Measurements from ENCODE around the gene BIRC7.

The BIRC7 gene

DNA sequence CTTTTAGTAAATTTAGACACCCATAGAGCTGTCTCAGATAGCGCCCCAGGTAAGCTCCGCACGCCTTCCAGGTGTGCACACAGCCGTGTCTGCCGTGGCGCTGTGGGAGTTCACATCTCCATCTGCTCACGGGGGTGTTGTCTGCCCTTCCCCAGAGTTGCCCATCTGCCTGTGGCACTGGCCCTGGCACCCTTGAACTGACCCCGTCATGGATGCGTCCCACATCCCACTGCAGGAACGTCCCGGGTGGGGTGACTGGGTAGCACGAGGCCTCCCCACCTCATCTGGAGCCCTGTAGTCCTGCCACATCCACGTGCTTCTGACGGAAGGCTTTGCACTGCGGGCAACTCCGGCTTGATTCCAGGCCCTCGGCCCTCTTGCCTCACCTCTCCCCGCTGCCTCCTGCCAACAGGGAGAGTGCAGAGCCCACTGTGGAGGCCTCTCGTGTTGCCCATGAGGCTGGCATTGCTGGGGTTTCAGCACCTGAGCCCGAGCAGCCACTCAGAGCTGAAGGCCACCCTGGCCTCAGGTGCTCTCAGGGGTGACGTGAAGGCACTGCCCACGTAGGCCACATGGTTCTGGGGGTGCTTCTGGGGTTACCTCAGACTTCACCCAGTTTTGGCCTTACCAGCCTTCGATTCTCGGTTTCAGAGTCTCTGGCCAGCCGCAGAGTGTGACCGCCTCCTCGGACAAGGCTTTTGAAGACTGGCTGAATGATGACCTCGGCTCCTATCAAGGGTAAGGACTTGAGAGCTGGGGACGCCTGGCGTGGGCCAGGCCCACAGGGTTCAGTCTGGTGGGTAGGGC is 42.0 kb downstream of the BIRC7 start:
- no peak overlapping the region for H3K4me3 ChIP-seq (ENCODE audit: low read length)
- TF ChIP-seq ZNF274 (IDR thresholded peaks at IDR 0.05; ENCODE audit: low read depth, low read length) = no peak

GRCh38 chr20:63278661-63279060 is 43.0 kb downstream of the BIRC7 start:
- no peak for TF ChIP-seq ZNF274 (IDR thresholded peaks at IDR 0.05; ENCODE audit: low read depth, low read length)
- no peak overlapping the region for H3K4me3 ChIP-seq (ENCODE audit: low read length)

- H3K4me3 ChIP-seq (ENCODE audit: low read length) = no peak overlapping the region
- no peak for TF ChIP-seq ZNF274 (IDR thresholded peaks at IDR 0.05; ENCODE audit: low read depth, low read length)
These were observed 44.2 kb downstream of the BIRC7 start for GRCh38 chr20:63279931-63280330.

GRCh38 chr20:63280371-63280770 is 44.7 kb downstream of the BIRC7 start:
- H3K4me3 ChIP-seq (ENCODE audit: low read length) = no peak overlapping the region
- no peak for TF ChIP-seq ZNF274 (IDR thresholded peaks at IDR 0.05; ENCODE audit: low read depth, low read length)

DNA sequence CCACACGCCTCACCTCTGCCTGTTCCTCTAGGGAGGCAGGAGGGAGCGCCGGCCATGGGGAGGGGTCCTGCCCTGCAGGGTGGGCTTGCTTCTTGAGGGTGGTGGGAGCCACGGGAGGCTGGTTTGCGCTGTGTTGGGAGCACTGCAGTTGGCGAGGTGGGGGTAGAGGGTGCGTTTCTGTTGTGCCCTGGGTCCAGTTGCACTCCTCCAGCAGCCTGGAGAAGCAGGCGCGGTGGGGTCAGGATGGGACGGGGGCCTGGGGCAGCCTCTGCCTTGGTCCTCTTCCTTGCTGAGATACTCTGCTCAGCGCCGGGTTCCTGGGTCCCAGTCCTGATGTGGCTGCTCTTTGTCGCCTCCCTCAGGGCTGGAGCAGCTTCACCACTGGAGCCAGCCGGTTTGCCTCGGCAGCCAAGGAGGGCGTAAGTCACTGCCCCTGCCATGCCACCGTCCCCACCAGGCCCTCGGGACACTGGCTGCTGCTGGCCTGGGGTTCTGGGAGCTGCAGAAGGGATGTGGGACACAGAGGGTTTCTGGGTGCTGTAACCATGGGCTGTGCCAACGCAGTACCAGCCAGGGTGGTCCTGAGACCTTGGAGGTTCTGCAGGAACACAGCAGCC is 45.3 kb downstream of the BIRC7 start:
- no peak overlapping the region for H3K4me3 ChIP-seq (ENCODE audit: low read length)
- TF ChIP-seq ZNF274 (IDR thresholded peaks at IDR 0.05; ENCODE audit: low read depth, low read length) = no peak

- no peak overlapping the region for H3K4me3 ChIP-seq (ENCODE audit: low read length)
- TF ChIP-seq ZNF274 (IDR thresholded peaks at IDR 0.05; ENCODE audit: low read depth, low read length) = no peak
These were observed 46.3 kb downstream of the BIRC7 start for GRCh38 chr20:63281742-63282665.

DNA sequence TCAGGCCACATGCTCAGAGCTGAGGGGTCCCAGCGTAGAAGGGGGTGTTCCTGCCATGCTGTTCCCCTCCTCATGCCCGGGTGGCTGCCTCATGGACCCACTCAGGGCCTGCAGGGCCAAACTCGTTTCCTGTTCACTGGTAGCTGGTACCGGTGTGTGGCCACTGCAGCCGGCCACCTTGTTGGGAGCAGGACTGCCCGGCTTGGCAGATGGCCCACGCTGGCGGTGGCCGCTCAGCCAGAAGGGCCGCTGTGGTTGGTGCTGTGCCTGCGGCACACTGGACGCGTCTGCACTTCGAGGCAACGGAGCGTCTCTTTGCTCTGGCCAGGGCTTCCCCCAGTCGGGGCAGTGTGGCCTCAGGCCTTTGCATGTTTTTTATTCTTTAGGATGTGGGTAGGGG is 47.2 kb downstream of the BIRC7 start:
- TF ChIP-seq ZNF274 (IDR thresholded peaks at IDR 0.05; ENCODE audit: low read depth, low read length) = no peak

DNA sequence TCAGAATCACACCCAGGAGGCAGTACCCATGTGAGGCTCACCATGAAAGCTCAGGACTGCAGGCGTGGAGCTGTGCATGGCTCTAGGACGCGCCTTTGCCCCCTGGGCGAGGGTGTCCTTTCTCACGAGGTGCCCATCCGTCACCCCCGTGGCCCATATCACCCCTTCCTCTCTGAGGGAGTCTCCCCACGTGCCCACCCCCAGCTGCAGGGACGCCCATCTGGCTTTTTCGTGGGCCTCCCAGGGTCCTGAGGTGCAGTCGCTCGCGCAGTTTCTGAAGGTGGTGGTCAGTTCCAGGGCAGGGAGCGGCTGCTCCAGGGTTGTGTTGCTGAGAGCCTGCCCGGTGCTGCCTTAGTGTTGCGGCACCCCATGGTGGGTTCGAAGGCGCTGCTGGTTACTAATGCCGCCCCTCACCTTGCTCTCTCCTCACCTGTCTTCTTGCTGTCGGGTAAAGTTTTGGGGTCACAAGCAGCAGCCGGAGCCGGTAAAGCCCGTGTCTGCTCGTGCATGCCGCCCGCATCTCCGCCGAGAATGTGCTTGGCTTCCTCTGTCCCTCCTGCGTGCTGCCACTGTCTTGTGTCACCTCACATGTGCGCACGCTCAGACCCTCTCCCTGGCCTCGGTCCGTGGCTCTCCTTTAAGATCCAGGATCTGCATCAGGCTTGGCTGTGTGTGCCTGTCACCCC is 47.8 kb downstream of the BIRC7 start:
- TF ChIP-seq ZNF274 (IDR thresholded peaks at IDR 0.05; ENCODE audit: low read depth, low read length) = no peak
- H3K4me3 ChIP-seq (ENCODE audit: low read length) = no peak overlapping the region

More for the DNA sequence above, 47.2 kb downstream of the BIRC7 start:
- no peak overlapping the region for H3K4me3 ChIP-seq (ENCODE audit: low read length)

DNA sequence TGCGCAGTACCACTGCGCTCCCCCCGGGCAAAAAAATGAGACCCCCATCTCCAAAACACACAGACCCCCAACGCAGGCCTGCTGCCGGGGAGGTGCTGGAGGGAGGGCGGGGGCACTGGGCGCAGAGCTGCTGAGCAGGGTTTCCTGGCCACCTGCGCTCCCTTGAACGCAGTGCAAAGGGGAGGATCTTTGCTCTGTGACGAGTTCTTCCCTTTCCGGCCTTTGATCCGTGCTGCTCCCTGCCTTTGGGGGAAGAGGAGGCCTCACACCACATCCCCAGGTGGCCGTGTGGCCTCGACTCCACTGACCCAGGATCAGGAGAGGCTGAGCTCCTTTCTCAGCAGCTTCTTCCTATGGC is 48.4 kb downstream of the BIRC7 start:
- no peak overlapping the region for H3K4me3 ChIP-seq (ENCODE audit: low read length)
- no peak for TF ChIP-seq ZNF274 (IDR thresholded peaks at IDR 0.05; ENCODE audit: low read depth, low read length)

DNA sequence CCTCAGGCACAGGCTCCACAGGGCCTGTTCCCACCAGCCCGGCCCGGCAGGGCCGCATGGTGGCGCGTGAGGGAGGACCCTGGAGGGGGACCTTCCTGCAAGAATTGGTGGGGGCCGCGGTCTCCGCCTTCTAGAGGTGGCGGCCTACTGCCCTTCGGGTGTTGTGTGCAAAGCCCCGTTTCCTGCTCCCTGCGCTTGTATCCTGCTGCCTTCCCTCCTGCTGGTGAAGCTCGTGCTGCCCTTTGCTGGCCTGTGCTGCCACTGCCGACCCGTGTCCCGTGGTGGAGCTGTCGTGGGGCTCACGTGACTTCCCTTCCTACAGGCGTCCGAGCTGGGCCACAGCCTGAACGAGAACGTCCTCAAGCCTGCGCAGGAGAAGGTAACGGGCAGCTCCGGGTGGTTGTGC is 48.8 kb downstream of the BIRC7 start:
- no peak for TF ChIP-seq ZNF274 (IDR thresholded peaks at IDR 0.05; ENCODE audit: low read depth, low read length)
- H3K4me3 ChIP-seq (ENCODE audit: low read length) = no peak overlapping the region

GRCh38 chr20:63284981-63285524 is 49.3 kb downstream of the BIRC7 start:
- H3K4me3 ChIP-seq (ENCODE audit: low read length) = no peak overlapping the region
- no peak for TF ChIP-seq ZNF274 (IDR thresholded peaks at IDR 0.05; ENCODE audit: low read depth, low read length)

GRCh38 chr20:63285636-63286615 is 50.2 kb downstream of the BIRC7 start:
- TF ChIP-seq ZNF274 (IDR thresholded peaks at IDR 0.05; ENCODE audit: low read depth, low read length) = no peak
- H3K4me3 ChIP-seq (ENCODE audit: low read length) = no peak overlapping the region

Measured in GM08714 (cell line).